WTC11 (cell line): Measurements from ENCODE around the gene TUBA4B.

Experiments used
- ATF1 ChIP-seq: sonication (generic); formaldehyde crosslinking; IDR thresholded peaks from 2 replicates; pipeline ENCODE4 v1.8.1; 2023; ENCODE audit warnings: mild to moderate bottlenecking, moderate library complexity, missing genetic modification reagents
- ATF3 ChIP-seq: sonication (generic); formaldehyde crosslinking; conservative IDR thresholded peaks from 2 replicates; pipeline ENCODE4 v1.8.1; 2022; ENCODE audit warnings: mild to moderate bottlenecking, missing genetic modification reagents
- CTCF ChIP-seq: fragments of 200-600 bp; IDR thresholded peaks from 2 replicates; pipeline ENCODE4 v1.8.0; 2022; ENCODE audit warnings: antibody characterized with exemption
- HMGXB4 ChIP-seq: sonication (generic); formaldehyde crosslinking; IDR thresholded peaks from 2 replicates; pipeline ENCODE4 v1.8.1; 2023; ENCODE audit warnings: mild to moderate bottlenecking, moderate library complexity, missing genetic modification reagents
- MAX ChIP-seq: sonication (generic); formaldehyde crosslinking; IDR thresholded peaks from 2 replicates; pipeline ENCODE4 v1.8.0; 2022; ENCODE audit warnings: mild to moderate bottlenecking, missing genetic modification reagents
- NFE2L1 ChIP-seq: sonication (generic); formaldehyde crosslinking; IDR thresholded peaks from 2 replicates; pipeline ENCODE4 v1.8.1; 2023; ENCODE audit warnings: missing genetic modification reagents
- RELA ChIP-seq: sonication (generic); formaldehyde crosslinking; IDR thresholded peaks from 2 replicates; pipeline ENCODE4 v1.8.1; 2022; ENCODE audit warnings: missing genetic modification reagents, mild to moderate bottlenecking, borderline replicate concordance
- SMAD4 ChIP-seq: sonication (generic); formaldehyde crosslinking; IDR thresholded peaks from 2 replicates; pipeline ENCODE4 v1.8.0; 2022; ENCODE audit warnings: mild to moderate bottlenecking, missing genetic modification reagents
- TEAD4 ChIP-seq: sonication (generic); formaldehyde crosslinking; IDR thresholded peaks from 2 replicates; pipeline ENCODE4 v1.8.0; 2022; ENCODE audit warnings: mild to moderate bottlenecking, missing genetic modification reagents
- USF2 ChIP-seq: sonication (generic); formaldehyde crosslinking; IDR thresholded peaks from 2 replicates; pipeline ENCODE4 v1.8.1; 2023; ENCODE audit warnings: mild to moderate bottlenecking, missing genetic modification reagents, moderate library complexity

- TF ChIP-seq ATF3 (CRISPR knock-in tag): no peak
- no peak for TF ChIP-seq MAX (CRISPR knock-in tag)
- no peak for TF ChIP-seq CTCF
- no peak for TF ChIP-seq NFE2L1
- no peak for TF ChIP-seq ATF1 (CRISPR knock-in tag)
- no peak for TF ChIP-seq SMAD4 (CRISPR knock-in tag)
- no peak for TF ChIP-seq RELA
- no peak for TF ChIP-seq TEAD4 (CRISPR knock-in tag)
- no peak for TF ChIP-seq USF2 (CRISPR knock-in tag)
- no peak for TF ChIP-seq HMGXB4 (CRISPR knock-in tag)
Measured at GRCh38 chr2:219284501-219285372, 31.7 kb downstream of the TUBA4B start.
